Lower leg skin (tissue), 3 donors: Measurements from ENCODE around the gene HBD.

Experiments
- POLR2A ChIP-seq, 2 donors: fragments of 450-650 bp; IDR thresholded peaks; one replicate each; pipeline ENCODE4 v1.6.1; 2016 to 2017; ENCODE audit warnings: antibody characterized with exemption in 2 of 2, mild to moderate bottlenecking in 1 of 2, moderate library complexity in 1 of 2
- TF ChIP-seq, protein P1 (sequence below), 3 donors: fragments of 450-650 bp; IDR thresholded peaks; one replicate each; pipeline ENCODE4 v1.5.1; 2016; ENCODE audit warnings: antibody characterized with exemption in 3 of 3, mild to moderate bottlenecking in 3 of 3, moderate library complexity in 2 of 3

DNA sequence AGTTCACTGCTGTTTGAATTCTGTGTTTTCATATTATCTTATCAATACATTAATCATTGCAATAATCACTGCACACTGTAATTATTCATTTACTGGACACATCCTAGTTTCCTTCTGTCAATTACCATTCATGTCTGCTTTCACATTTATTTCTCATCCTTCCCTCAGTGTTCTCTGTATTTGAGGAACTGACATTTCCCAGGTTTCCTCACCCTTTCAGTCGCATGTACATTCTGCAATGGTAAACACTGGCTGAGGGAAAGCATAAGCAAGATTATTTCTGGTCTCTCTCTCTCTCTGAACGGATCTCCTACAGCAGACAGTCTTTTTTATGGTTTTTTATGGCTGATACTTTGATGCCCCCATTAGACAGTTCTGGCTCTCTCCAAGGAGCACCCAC lies 4.2 kb upstream of the HBD start:
- TF ChIP-seq, protein P1, sequence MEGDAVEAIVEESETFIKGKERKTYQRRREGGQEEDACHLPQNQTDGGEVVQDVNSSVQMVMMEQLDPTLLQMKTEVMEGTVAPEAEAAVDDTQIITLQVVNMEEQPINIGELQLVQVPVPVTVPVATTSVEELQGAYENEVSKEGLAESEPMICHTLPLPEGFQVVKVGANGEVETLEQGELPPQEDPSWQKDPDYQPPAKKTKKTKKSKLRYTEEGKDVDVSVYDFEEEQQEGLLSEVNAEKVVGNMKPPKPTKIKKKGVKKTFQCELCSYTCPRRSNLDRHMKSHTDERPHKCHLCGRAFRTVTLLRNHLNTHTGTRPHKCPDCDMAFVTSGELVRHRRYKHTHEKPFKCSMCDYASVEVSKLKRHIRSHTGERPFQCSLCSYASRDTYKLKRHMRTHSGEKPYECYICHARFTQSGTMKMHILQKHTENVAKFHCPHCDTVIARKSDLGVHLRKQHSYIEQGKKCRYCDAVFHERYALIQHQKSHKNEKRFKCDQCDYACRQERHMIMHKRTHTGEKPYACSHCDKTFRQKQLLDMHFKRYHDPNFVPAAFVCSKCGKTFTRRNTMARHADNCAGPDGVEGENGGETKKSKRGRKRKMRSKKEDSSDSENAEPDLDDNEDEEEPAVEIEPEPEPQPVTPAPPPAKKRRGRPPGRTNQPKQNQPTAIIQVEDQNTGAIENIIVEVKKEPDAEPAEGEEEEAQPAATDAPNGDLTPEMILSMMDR (IDR thresholded peaks at IDR 0.05), result no peak
- no peak for TF ChIP-seq POLR2A (IDR thresholded peaks at IDR 0.05)
